Activated naive CD4-positive, alpha-beta T cell treated with anti-CD3 and anti-CD28 coated beads, Interleukin-2, amount 50 U/mL, for 72 hours (primary cell): Measurements from ENCODE around the gene DNM1. TPM values are rescaled to one million over a fixed set of nuclear protein-coding genes. Genes with fewer than 3 reads are reported as not detected.

Experiments
- ATAC-seq, 2 donors: fragments of 150-1000 bp; cut with Tn5 transposase; 2 replicates each; pipeline ENCODE4 v1.10.0; 2021; ENCODE audit warnings: mild to moderate bottlenecking in 2 of 2, moderate library complexity in 2 of 2
- DNase-seq, 2 donors: peaks; one replicate each; pipeline ENCODE4 v3.0.0; 2021 to 2022; ENCODE audit warnings: low spot score in 2 of 2
- H3K27ac Mint-ChIP-seq, 2 donors: one replicate each; pipeline ENCODE4 v1.8.0; 2022; ENCODE audit warnings: mild to moderate bottlenecking in 2 of 2, mixed read lengths in 2 of 2
- H3K36me3 Mint-ChIP-seq, 2 donors: one replicate each; pipeline ENCODE4 v1.8.0; 2022; ENCODE audit warnings: mixed read lengths in 2 of 2
- H3K9me3 Mint-ChIP-seq, 2 donors: one replicate each; pipeline ENCODE4 v1.8.0; 2022; ENCODE audit warnings: mixed read lengths in 2 of 2
- total RNA-seq, 2 donors: library from RNA; stranded (reverse); gene quantifications; one replicate each; pipeline ENCODE4 v1.2.3, GENCODE V29; 2022

DNM1 gene
- total RNA-seq, 2 donors from 2014 or later, result 1.6 to 5.1 TPM

GRCh38 chr9:128293091-128293490 is 89.9 kb downstream of the DNM1 start:
- no peak for ATAC-seq
- Mint-ChIP-seq H3K9me3 (no peaks in the 10 kb centered on the region), H3K36me3 (no peaks in the 10 kb centered on the region), H3K27ac (no peak overlapping the region)
- DNase-seq, result no peak

- DNase-seq (no peak), ATAC-seq (no peak)
- Mint-ChIP-seq H3K27ac (no peak overlapping the region), H3K36me3 (no peaks in the 10 kb centered on the region), H3K9me3 (no peaks in the 10 kb centered on the region)
These were observed 91.0 kb downstream of the DNM1 start for GRCh38 chr9:128294142-128294541.

GRCh38 chr9:128296340-128297220 is 93.4 kb downstream of the DNM1 start:
- DNase-seq (no peak), ATAC-seq (no peak)
- Mint-ChIP-seq H3K9me3 (no peaks in the 10 kb centered on the region), H3K36me3 (no peaks in the 10 kb centered on the region), H3K27ac (peak overlapping the region in 1 of 2 donors; percentile 55)

- Mint-ChIP-seq H3K9me3 (no peaks in the 10 kb centered on the region), H3K27ac (peak overlapping the region; percentile 55 to 66), H3K36me3 (no peaks in the 10 kb centered on the region)
- no peak for DNase-seq
- ATAC-seq, result no peak
These were observed 94.1 kb downstream of the DNM1 start for GRCh38 chr9:128297221-128297773.

- ATAC-seq (no peak), DNase-seq (no peak)
- H3K27ac Mint-ChIP-seq, result peak overlapping the region in 1 of 2 donors; percentile 47
- H3K9me3 Mint-ChIP-seq, result no peaks in the 10 kb centered on the region
- no peaks in the 10 kb centered on the region for H3K36me3 Mint-ChIP-seq
These were observed 95.6 kb downstream of the DNM1 start for GRCh38 chr9:128298535-128299482.

- no peak for ATAC-seq
- peak overlapping the region; percentile 9 to 79 for H3K27ac Mint-ChIP-seq
These were observed 101.2 kb downstream of the DNM1 start for GRCh38 chr9:128304136-128304970.

More at GRCh38 chr9:128304136-128304970, 101.2 kb downstream of the DNM1 start:
- no peaks in the 10 kb centered on the region for H3K36me3 Mint-ChIP-seq
- no peak for DNase-seq
- no peaks in the 10 kb centered on the region for H3K9me3 Mint-ChIP-seq

Other genes starting within 250 kb of the DNM1 start
- gene EEIG1, start 222.4 kb upstream of the DNM1 start, total RNA-seq, result 10 to 100 TPM; 63.1 to 96.5 TPM
- gene NAIF1, start 136.1 kb upstream of the DNM1 start, total RNA-seq, result 10 to 100 TPM in 1 of 2 donors, 1 to 10 TPM in 1; 9.8 to 12.7 TPM
- 10 to 100 TPM; 10.9 to 19.0 TPM for gene SLC25A25, start 135.1 kb upstream of the DNM1 start, total RNA-seq
- gene PTGES2, start 75.7 kb upstream of the DNM1 start, total RNA-seq, result 10 to 100 TPM in 1 of 2 donors, 1 to 10 TPM in 1; 6.6 to 50.6 TPM
- not detected for gene LCN2, start 53.9 kb upstream of the DNM1 start, total RNA-seq
- 10 to 100 TPM; 67.6 to 82.2 TPM for gene BBLN, start 43.1 kb upstream of the DNM1 start, total RNA-seq
- gene CIZ1, start 11.8 kb upstream of the DNM1 start, total RNA-seq, result 100 to 1,000 TPM in 1 of 2 donors, 10 to 100 TPM in 1; 60.1 to 111 TPM
- 10 to 100 TPM; 46.2 to 54.3 TPM for gene GOLGA2, start 72.6 kb downstream of the DNM1 start, total RNA-seq
- gene SWI5, start 72.9 kb downstream of the DNM1 start, total RNA-seq, result 10 to 100 TPM; 15.6 to 16.9 TPM
- 10 to 100 TPM; 25.6 to 35.9 TPM for gene TRUB2, start 119.1 kb downstream of the DNM1 start, total RNA-seq
- gene COQ4, start 119.5 kb downstream of the DNM1 start, total RNA-seq, result 10 to 100 TPM; 33.9 to 38.3 TPM
- gene SLC27A4, start 137.1 kb downstream of the DNM1 start, total RNA-seq, result 10 to 100 TPM in 1 of 2 donors, 1 to 10 TPM in 1; 9.4 to 10.2 TPM
- 10 to 100 TPM; 36.4 to 77.9 TPM for gene URM1, start 168.0 kb downstream of the DNM1 start, total RNA-seq
- 1 to 10 TPM; 1.2 to 3.2 TPM for gene CERCAM, start 217.5 kb downstream of the DNM1 start, total RNA-seq